Measurements from ENCODE around the gene DES. TPM values are rescaled to one million over a fixed set of nuclear protein-coding genes. Genes with fewer than 3 reads are reported as not detected.

The DES gene
- total and polyA plus RNA-seq, 9 of the 15 experiments (the other 6 are each of a cell fraction or from before 2014, with no cell fraction given): 2.5 to 58.9 (median 21.9) TPM

DNA sequence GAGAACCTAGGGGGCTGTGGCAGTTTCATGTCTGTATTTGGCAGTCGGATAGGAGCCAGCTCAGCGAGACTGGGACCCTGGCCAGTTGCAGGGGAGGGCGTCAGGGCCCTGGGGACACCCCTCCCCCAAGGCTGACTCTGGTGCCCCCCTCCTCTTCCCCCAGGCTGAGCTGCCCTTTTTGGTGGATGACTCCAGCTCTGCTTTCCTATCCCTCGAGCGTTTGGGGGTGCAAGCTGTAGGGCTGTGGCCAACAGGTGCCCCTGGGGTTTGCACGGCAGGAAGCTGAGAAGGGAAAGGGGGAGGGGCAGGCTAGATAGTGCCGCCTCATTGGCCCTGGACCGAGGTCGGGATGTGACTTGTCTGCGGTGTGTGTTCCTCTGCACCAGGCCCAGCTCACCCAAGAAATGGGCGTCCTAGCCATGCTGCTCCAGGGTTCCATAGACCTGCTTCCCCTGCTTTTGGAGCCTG is 42.9 kb downstream of the DES start:
- FAIRE-seq (no peak), ATAC-seq (peak; percentile 74), DNase-seq (ENCODE audit: extremely low read depth in 1 of 4, low spot score in 3 of 4) (peak; percentile 61 to 67 (median 65))
- Histone ChIP-seq H3K79me2 (ENCODE audit: control insufficient read depth, insufficient read depth, low read length) (no peaks in the 10 kb centered on the region), H3K9me3 (replicated peaks; ENCODE audit: control insufficient read depth, insufficient read depth, low read depth, low read length) (no peaks in the 10 kb centered on the region), H3K27me3 (ENCODE audit: control insufficient read depth in 2 of 2, insufficient read depth in 2 of 2, low read length in 2 of 2) (no peaks in the 10 kb centered on the region), H2AFZ (ENCODE audit: low read depth, low read length) (peak overlapping the region; percentile 79), H3K4me2 (ENCODE audit: insufficient read depth, low read length) (no peak overlapping the region; the same call in 1 of the 2 replicates), H3K4me3 (no peak overlapping the region), H4K20me1 (replicated peaks; ENCODE audit: control insufficient read depth, insufficient read depth, low read length) (no peaks in the 10 kb centered on the region), H3K36me3 (ENCODE audit: control insufficient read depth, insufficient read depth, low read length) (no peaks in the 10 kb centered on the region), H3K9me1 (ENCODE audit: control insufficient read depth, insufficient read depth, low read length) (no peaks in the 10 kb centered on the region), H3K4me1 (replicated peaks in 1 of 2; ENCODE audit: control insufficient read depth in 2 of 2, insufficient read depth in 2 of 2, low read length in 2 of 2) (peaks cover 20 to 43% of the 10 kb centered on the region in 2 experiments), H3K9ac (ENCODE audit: insufficient read depth in 1 of 2, low read depth in 2 of 2, low read length in 2 of 2) (peak overlapping the region; percentile 23 to 88; a peak in 2 of 4 replicates), H3K27ac (ENCODE audit: extremely low read depth, low read depth, low read length) (peak overlapping the region; percentile 41; the same call in 2 of the 3 replicates)
- in situ Hi-C loops (cut with MboI) (no loop called here), intact Hi-C loops (cut with micrococcal nuclease) (no loop called here)
- TF ChIP-seq, protein P1, sequence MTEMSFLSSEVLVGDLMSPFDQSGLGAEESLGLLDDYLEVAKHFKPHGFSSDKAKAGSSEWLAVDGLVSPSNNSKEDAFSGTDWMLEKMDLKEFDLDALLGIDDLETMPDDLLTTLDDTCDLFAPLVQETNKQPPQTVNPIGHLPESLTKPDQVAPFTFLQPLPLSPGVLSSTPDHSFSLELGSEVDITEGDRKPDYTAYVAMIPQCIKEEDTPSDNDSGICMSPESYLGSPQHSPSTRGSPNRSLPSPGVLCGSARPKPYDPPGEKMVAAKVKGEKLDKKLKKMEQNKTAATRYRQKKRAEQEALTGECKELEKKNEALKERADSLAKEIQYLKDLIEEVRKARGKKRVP (CRISPR knock-in tag; IDR thresholded peaks at IDR 0.05): no peak
- TF ChIP-seq, protein P2, sequence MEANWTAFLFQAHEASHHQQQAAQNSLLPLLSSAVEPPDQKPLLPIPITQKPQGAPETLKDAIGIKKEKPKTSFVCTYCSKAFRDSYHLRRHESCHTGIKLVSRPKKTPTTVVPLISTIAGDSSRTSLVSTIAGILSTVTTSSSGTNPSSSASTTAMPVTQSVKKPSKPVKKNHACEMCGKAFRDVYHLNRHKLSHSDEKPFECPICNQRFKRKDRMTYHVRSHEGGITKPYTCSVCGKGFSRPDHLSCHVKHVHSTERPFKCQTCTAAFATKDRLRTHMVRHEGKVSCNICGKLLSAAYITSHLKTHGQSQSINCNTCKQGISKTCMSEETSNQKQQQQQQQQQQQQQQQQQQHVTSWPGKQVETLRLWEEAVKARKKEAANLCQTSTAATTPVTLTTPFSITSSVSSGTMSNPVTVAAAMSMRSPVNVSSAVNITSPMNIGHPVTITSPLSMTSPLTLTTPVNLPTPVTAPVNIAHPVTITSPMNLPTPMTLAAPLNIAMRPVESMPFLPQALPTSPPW (CRISPR knock-in tag; IDR thresholded peaks at IDR 0.05): peak; percentile 37; the same call in 1 of the 2 replicates
- TF ChIP-seq, protein P3, sequence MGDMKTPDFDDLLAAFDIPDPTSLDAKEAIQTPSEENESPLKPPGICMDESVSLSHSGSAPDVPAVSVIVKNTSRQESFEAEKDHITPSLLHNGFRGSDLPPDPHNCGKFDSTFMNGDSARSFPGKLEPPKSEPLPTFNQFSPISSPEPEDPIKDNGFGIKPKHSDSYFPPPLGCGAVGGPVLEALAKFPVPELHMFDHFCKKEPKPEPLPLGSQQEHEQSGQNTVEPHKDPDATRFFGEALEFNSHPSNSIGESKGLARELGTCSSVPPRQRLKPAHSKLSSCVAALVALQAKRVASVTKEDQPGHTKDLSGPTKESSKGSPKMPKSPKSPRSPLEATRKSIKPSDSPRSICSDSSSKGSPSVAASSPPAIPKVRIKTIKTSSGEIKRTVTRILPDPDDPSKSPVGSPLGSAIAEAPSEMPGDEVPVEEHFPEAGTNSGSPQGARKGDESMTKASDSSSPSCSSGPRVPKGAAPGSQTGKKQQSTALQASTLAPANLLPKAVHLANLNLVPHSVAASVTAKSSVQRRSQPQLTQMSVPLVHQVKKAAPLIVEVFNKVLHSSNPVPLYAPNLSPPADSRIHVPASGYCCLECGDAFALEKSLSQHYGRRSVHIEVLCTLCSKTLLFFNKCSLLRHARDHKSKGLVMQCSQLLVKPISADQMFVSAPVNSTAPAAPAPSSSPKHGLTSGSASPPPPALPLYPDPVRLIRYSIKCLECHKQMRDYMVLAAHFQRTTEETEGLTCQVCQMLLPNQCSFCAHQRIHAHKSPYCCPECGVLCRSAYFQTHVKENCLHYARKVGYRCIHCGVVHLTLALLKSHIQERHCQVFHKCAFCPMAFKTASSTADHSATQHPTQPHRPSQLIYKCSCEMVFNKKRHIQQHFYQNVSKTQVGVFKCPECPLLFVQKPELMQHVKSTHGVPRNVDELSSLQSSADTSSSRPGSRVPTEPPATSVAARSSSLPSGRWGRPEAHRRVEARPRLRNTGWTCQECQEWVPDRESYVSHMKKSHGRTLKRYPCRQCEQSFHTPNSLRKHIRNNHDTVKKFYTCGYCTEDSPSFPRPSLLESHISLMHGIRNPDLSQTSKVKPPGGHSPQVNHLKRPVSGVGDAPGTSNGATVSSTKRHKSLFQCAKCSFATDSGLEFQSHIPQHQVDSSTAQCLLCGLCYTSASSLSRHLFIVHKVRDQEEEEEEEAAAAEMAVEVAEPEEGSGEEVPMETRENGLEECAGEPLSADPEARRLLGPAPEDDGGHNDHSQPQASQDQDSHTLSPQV (IDR thresholded peaks at IDR 0.05): 0 out of 2 replicates have a peak, but pooled peaks have one; percentile 25
- ChIA-PET POLR2A (interaction anchor here (0.5 to 0.6 kb wide), 2 partner anchors 52 to 68 kb away, joined by 3 to 4 read pairs; no protein-coding TSS in a partner anchor), CTCF (ENCODE audit: low intra/inter-chr PET ratio) (no interaction called here)
- BruUV-seq (replicated peaks): no TSS peak
- WGBS (ENCODE audit: insufficient coverage, low coverage, missing lambda C conversion rate): 20% methylated on average over 1 of the region's 11 CpGs

All from K562 (cell line).